HG02981 (cell line): Measurements from ENCODE around the gene EMD.
A peak's percentile ranks its signal among the peaks of the same experiment; 100 is the strongest.

ENCODE experiments used
- ATAC-seq: cut with Tn5 transposase; IDR thresholded peaks from one replicate; pipeline ENCODE4 v1.9.1; 2021; ENCODE audit warnings: mild to moderate bottlenecking, moderate library complexity; ENCODE audit not compliant: unreplicated experiment

EMD gene

GRCh38 chrX:154412468-154412867 is 33.4 kb downstream of the EMD start:
- ATAC-seq: no peak

- ATAC-seq: no peak
Observed at GRCh38 chrX:154413142-154413541, 34.0 kb downstream of the EMD start.

- no peak for ATAC-seq
Observed at GRCh38 chrX:154417157-154417556, 38.1 kb downstream of the EMD start.

- no peak for ATAC-seq
Observed at GRCh38 chrX:154419189-154419588, 40.1 kb downstream of the EMD start.

GRCh38 chrX:154419688-154420401 is 40.8 kb downstream of the EMD start:
- no peak for ATAC-seq

GRCh38 chrX:154420402-154420756 is 41.3 kb downstream of the EMD start:
- ATAC-seq: no peak

GRCh38 chrX:154426916-154427770 is 48.0 kb downstream of the EMD start:
- no peak for ATAC-seq

GRCh38 chrX:154428176-154429171 is 49.4 kb downstream of the EMD start, which contains the start of gene ATP6AP1:
Gene ATP6AP1 (plus strand): TSS chrX:154428677. CDS start chrX:154428693, 16 bp downstream.
- peak; percentile 97 for ATAC-seq

- ATAC-seq: no peak
Observed at GRCh38 chrX:154429711-154430110, 50.6 kb downstream of the EMD start.

GRCh38 chrX:154430479-154430878 is 51.4 kb downstream of the EMD start:
- ATAC-seq: no peak

- ATAC-seq: no peak
Observed at GRCh38 chrX:154430916-154431315, 51.8 kb downstream of the EMD start.
